Fibroblast of lung (primary cell): ENCODE results near the gene GSG1L.

Experiments
- CTCF ChIP-seq, 2 donors: IDR thresholded peaks in 1 of 2; conservative IDR thresholded peaks in 1 of 2; 1 replicate in 1 of 2; 2 replicates in 1 of 2; pipeline ENCODE4 v1.5.1; 2011 to 2012; ENCODE audit warnings: low read length in 2 of 2, control low read depth in 1 of 2, inconsistent platforms in 1 of 2, low read depth in 1 of 2, mild to moderate bottlenecking in 1 of 2
- EZH2 ChIP-seq: IDR thresholded peaks from 2 replicates; pipeline ENCODE4 v1.5.1; 2012; ENCODE audit warnings: low read length, control low read depth, mild to moderate bottlenecking; ENCODE audit errors: missing control alignments

DNA sequence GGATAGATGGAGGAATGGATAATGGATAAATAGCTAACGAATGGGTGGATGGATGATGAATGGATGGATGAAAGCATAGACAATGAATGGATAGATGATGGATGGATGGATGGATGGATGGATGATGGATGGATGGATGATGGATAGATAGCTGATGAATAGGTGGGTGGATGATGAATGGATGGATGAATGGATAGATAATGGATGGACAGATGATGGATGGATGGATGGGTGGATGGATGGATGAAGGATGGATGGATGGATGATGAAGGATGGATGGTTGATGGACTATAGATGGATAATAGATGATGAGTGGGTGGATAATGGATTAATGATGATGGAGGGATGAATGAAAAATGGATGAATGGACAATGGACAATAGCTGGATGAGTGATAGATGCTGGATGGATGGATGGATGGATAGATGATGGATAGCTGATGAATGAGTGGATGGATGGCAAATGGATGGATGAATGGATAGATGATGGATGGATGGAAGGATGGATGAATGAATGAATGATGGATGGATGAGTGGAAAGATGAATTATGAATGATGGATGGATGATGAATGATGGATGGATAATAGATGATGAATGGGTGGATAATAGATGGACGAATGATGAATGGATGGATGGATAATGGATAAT is 273.8 kb downstream of the GSG1L start:
- no peak for TF ChIP-seq CTCF (conservative IDR thresholded peaks at IDR 0.05 in 1 of 2, IDR thresholded peaks at IDR 0.05 in 1 of 2; ENCODE audit: low read depth in 1 of 2, low read length in 2 of 2)
- no peak for TF ChIP-seq EZH2
